GM21723 (cell line): ENCODE measurements around the gene CREBBP.

Source experiments
- ATAC-seq: cut with Tn5 transposase; IDR thresholded peaks from one replicate; pipeline ENCODE4 v1.9.1; 2021; ENCODE audit warnings: mild to moderate bottlenecking, moderate library complexity; ENCODE audit not compliant: unreplicated experiment

The CREBBP gene

DNA sequence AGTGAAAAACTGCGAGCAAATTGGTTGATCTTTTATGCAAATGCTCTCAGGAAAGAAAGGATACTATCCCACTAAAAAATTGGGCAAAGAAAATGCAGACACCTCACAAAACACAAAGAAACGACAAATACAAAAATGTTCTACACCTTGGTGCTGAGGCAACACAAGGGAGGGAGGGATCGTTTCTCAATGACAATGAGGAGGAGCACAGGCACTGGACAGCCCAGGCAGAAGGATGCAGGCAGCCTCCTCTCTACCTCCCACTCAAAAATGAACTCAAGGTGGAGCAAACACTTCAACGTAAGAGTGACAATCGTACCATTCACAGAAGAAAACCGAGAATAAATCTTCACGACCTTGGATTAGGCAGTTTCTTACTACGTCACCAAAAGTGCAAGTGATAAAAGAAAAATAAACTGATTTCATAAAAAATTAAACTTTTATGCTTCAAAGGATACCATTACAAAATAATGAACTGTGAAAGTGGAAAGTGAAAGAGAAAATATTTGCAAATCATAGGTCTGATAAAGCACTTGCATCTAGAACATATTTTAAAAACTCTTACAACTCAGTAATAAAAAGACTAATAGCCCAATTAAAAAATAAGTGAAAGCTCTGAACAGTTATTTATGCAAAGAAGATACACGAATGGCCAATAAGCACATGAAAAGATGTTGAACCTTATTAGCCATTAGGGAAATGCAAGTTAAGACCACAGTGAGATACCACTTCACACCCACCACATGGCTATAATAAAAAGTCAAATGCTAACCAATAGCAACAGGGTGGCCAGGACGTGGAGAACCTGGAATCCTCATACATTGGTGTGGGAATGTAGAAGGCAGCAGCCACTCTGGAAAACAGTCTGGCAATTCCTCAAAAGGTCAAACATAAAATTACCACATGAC lies 82.4 kb downstream of the CREBBP start:
- ATAC-seq = peak; percentile 65

GRCh38 chr16:3797473-3797872 lies 83.0 kb downstream of the CREBBP start:
- ATAC-seq = no peak

- ATAC-seq = no peak
Observed at GRCh38 chr16:3793161-3793576, 87.3 kb downstream of the CREBBP start.

DNA sequence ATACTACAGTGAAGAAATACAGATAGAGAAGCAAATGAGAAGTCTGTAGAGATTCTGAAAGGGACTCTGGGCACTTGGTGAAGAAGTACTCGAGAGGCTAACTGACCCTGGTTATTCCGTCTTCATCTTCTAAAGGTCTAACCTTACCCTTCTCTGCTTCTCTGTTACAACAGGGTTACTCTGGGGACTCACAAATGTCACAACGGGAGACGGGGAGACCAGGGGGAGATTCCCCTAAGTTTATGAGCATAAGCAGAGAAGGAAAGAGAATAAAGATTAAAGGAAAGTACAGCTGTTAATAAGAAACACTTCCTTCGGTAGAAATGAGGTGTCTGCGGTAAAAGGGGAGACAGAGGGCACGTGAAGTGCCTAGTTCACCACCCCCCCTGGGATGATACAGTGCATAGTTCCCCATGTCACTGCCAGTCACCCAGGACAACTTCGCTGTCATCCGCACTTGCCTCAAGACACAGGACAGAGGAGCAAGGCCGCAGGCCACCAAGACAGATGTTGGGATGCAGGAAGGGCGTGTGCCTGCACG lies 88.0 kb downstream of the CREBBP start:
- no peak for ATAC-seq

DNA sequence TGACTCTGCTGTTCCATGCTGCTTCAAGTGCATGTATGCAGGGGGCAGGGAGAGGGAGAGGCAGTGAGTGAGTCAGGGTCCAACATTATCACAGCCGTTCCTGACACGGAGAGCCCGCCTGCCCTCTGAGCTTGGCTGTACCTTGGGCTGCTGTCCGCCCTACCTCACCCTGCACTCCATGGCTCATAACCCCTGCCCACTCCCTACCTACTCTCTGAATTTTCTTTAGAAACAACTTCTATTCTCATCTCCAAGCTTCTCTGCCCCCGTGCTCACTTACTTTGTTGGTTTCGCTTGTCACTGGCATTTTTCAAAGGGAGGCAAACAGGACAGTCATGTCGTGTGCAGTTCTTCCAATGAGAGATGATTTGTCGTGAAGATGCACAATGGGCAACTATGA lies 88.8 kb downstream of the CREBBP start:
- no peak for ATAC-seq

DNA sequence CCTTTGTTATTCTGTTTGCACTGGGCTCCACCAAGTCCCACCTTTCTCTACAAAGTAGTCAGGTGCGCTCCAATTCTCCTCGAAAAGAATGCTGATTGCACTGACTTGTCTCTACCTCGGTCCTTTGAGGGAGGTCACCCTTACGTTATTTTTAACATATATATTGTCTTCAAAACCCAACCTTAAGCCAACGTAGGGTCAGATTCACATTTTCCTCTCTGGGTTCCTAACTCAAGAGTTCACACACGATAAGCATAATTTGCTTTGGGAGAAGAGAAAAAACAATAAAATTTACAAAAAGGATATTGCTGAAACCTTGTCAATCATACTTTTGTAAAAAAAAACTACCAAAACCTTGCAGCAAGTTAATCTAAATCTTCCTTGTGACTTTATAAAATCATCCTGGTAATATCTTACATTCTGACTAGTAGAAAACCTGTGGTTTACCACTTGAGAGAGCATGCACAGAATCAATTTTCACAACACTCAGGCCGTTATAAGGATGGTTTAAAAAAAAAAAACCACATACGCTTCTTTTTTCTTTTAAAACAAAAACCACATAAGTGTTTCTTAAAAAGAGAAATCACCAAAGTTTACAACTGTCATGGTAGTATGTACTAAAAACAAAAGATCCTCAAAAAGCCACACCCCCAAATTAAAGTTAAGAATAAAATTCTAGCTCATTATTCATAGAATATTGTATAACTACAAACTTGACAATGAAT lies 91.0 kb downstream of the CREBBP start:
- ATAC-seq = peak; percentile 64

GRCh38 chr16:3788711-3789374 lies 91.7 kb downstream of the CREBBP start:
- no peak for ATAC-seq

GRCh38 chr16:3787924-3788661 lies 92.4 kb downstream of the CREBBP start:
- peak; percentile 57 for ATAC-seq

- ATAC-seq = no peak
Observed at GRCh38 chr16:3785413-3785812, 95.1 kb downstream of the CREBBP start.

DNA sequence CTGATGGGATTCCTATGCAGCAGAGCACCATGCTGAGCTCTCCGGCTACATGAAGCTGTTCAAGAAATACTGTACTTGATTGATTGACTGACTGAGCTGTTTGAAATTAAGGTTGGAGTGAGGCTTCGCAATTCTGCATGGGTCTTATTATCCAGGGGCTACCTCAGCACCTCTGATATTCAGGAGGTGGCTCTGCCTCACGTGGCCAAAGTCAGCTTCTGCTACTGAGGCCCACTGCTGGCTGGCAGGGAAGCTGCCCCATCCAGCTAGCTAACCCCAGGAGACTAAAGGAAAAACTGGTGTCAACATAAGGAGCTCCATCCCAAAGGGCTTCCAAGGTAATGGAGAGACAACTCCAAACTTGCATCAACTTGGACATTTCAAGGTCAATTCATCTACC lies 97.0 kb downstream of the CREBBP start:
- no peak for ATAC-seq

DNA sequence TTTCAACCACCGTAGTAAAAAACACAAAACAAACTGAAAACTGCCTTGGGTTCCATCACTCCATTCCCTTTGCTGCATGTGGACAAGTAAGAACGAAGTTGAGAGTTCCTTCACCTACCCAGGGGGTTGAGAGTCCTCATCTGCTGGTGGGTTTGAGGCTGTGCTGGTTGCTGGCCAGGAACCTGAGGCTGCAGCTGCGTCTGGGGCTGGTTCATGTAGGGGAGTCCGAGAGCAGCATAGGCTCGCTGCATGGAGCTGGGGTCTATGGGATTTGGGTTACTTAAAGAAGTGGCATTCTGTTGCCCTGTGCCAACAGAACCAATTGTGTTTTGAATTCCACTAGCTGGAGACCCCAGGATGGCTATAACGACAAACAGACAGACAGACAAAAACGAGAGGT lies 97.9 kb downstream of the CREBBP start:
- no peak for ATAC-seq

DNA sequence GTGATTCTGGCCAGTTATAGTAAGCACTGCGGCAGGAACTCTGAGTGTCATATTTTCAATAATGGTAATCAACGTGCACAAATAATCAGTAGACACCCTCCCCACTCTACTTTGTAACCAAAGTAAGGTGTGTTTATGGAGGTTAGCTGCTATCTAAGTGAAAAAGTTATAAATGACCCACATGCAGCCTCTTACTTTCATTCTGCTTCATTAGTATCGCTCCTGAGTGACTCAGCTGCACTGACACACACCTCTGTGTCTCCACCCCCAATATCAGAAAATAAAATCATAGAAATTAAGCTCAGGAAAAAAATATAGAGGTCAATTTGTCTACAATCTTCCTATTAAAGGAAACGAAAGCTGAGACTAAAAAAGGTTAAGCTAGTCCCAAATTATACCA lies 99.1 kb downstream of the CREBBP start:
- no peak for ATAC-seq

DNA sequence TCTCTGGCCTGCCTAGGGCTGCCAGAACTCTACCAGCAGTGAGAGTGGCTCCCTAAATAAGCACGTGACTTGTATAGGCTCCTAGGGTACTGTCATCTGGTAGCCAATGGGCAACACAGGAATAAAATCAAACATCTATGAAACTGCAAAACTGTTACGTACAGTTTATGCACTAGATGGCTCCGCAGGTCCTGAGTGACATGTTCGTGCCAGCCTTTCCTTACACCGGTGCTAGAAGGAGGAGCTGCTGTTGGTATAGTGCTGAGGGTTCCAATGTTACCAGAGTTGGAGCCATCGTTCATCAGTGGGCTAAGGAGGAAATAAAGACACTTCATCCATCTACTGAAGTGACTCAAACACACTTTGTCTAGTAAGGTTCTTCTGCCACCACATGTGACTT lies 99.9 kb downstream of the CREBBP start:
- ATAC-seq = no peak

- no peak for ATAC-seq
Observed at GRCh38 chr16:3776316-3776715, 104.2 kb downstream of the CREBBP start.

DNA sequence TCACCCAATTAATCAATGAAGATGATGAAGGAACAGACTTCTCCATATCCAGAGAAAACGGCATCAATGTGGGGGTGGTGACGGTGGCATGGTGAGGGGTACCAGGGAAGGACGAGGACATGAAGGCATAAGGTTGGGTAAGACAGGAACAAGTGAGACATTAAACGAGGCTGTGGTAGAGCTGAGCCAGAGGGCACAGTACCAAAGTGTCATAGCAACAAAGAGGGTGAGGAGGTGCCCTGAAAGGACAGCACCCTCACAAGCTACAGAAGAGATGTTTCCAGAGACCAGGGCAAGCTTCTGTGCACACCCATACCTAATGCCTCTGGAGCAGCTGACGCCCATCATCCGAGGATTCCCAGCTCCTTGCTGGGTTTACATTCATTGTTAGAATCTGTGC lies 105.7 kb downstream of the CREBBP start:
- ATAC-seq = no peak

GRCh38 chr16:3774156-3774767 lies 106.3 kb downstream of the CREBBP start:
- ATAC-seq = no peak

GRCh38 chr16:3773663-3774062 lies 106.8 kb downstream of the CREBBP start:
- ATAC-seq = no peak

- ATAC-seq = no peak
Observed at GRCh38 chr16:3771513-3771912, 109.0 kb downstream of the CREBBP start.

- ATAC-seq = no peak
Observed at GRCh38 chr16:3770530-3770929, 110.0 kb downstream of the CREBBP start.

- no peak for ATAC-seq
Observed at GRCh38 chr16:3769942-3770341, 110.6 kb downstream of the CREBBP start.
